ENCODE data around the gene POLR3GL.
"Not testable (repeated sequence)": the region's sequence is repeated elsewhere in the genome, so short reads cannot be mapped to it uniquely, and the experiment has no call there.

- TF ChIP-seq CTCF (IDR thresholded peaks at IDR 0.05; ENCODE audit: borderline replicate concordance, extremely low read depth, low read length, poor library complexity, severe bottlenecking); EZH2 (IDR thresholded peaks at IDR 0.05; ENCODE audit: borderline replicate concordance, low read depth, low read length, severe bottlenecking): not testable (repeated sequence)
Observed at GRCh38 chr1:145932522-145933009, 31.9 kb upstream of the POLR3GL start.
